NCI-H1417 treated with DMSO at 0.1 percent for 48 hours (cell line): Measurements from ENCODE around the gene TCF3.

Experiments used
- DNase-seq: peaks from one replicate; lab custom pipeline; 2025; lab: John Stamatoyannopoulos, UW

Gene TCF3

DNA sequence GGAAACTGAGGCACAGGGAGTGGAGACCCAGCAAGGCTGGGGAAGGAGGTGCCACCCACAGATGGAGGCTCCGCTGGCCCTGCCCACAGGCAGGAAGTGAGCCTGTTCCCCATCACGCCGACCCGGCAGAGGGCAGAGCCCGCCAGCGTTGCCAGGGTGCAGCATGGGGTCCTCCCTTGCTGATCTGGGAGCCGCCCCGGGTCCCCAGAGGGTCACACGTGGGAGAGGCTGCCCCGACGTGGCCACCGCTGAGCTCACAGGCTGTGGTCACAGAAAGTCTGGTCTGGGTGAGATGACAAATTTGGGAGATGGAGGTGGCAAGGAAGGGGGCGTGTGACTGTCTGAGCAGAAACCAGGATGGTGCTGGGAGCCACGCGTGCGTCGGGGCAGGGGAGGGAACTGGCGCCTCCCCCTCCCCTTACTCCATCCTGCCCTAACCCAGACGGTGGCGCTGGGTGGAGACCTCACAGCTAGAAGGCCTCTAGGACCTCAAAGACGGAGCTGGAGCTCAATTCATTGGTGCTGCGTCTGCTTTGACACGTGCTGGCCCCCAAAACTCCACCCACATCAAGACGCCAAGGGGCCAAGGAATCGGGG lies 92.0 kb downstream of the TCF3 start:
- DNase-seq: no peak
